ENCODE results near the gene RAPGEF5. TPM values are rescaled to one million over a fixed set of nuclear protein-coding genes. Genes with fewer than 3 reads are reported as not detected.

The RAPGEF5 gene
- total RNA-seq, 1 experiment from 2014 or later, result 0.84 TPM

DNA sequence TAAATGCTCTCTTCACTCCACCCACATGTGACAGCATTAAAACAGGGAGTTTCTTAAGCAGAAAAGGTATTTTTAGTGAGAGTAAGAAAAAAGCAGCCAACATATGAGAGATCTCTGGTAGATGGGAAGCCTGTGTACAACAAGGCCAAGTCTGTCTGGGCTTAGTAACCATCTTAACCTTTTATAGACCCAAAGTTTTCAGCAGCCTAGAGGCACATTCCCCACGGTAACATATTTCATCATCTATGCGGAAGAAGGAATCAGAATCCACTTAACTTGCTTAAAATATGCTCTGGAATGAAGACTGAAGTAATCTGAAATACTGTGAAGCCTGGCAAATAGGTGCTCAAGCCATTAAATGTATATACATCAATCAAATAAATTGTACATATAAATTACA lies 127.8 kb downstream of the RAPGEF5 start:
- DNase-seq (ENCODE audit: low read depth), result no peak

DNA sequence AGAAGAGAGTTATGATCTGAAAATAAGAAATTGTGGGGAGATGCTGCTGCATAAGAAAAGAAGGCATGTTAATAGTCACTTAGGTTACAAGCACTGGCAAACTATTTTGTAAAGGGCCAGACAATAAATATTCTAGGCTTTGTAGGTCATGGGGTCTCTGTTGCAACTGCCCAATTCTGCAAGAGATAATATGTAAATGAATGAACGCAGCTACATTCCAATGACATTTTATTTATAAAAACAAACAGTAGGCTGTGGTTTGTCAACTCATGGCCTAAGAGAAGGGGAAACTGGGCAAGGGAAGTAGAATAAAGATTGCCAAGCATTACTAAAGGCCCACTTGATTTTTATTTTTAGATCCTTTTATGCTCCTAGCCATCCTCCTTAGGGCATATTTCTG lies 133.1 kb downstream of the RAPGEF5 start:
- DNase-seq (ENCODE audit: low read depth), result no peak

GRCh38 chr7:22220941-22221340 lies 136.0 kb downstream of the RAPGEF5 start:
- no peak for DNase-seq (ENCODE audit: low read depth)

GRCh38 chr7:22219739-22220493 lies 137.0 kb downstream of the RAPGEF5 start:
- DNase-seq (ENCODE audit: low read depth), result peak; percentile 14

- DNase-seq (ENCODE audit: low read depth), result peak; percentile 13
Measured at GRCh38 chr7:22219036-22219435, 137.9 kb downstream of the RAPGEF5 start.

DNA sequence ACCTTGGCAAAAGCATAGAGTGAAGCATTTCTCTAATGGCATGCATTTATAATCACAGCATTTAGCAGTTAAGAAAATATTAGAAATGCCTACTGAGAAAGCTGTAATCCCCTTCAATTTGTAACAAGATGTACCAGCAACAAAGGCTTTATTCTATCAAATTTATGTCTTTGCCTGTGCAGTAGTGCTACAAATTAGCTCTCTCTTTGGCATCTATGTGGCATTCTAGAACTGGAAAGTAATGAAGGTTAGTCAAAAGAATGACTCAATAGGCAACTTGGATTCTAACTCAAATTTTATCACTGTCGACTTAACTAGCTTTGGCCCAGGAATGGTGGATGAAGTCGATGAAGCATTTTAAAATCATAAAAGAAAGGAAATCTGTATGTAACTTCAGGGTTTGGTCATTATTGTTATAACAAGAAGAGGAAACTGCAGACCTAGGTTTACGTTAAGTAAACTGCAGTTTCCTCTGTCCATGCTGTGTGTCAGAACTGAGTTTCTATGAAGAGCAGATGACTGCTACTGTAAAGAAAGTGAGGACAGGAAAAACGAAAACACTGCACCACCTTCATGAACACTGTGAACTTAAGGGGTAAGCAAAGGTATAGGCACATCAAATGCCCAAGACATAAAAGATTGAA lies 140.0 kb downstream of the RAPGEF5 start:
- DNase-seq (ENCODE audit: low read depth), result no peak

GRCh38 chr7:22216309-22216708 lies 140.6 kb downstream of the RAPGEF5 start:
- DNase-seq (ENCODE audit: low read depth), result no peak

DNA sequence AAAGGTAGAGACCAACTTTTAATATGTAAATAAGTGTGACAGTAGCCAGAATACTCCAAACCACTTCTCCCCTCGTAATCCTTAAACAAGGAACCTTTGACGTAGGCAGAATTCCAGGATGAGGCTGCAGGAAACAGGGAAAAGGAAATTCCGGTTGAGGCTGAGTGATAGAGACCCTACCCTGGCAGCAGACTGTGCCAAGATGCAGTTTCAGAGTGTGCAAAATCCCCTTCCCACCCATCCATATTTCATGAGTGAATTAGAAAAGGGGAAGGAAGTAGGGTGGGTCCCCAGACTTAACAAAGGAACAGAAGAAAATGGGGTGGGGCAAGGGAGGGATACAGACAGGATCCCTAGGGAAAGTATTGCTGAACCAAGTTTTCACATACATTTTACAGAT lies 143.0 kb downstream of the RAPGEF5 start:
- DNase-seq (ENCODE audit: low read depth), result no peak

DNA sequence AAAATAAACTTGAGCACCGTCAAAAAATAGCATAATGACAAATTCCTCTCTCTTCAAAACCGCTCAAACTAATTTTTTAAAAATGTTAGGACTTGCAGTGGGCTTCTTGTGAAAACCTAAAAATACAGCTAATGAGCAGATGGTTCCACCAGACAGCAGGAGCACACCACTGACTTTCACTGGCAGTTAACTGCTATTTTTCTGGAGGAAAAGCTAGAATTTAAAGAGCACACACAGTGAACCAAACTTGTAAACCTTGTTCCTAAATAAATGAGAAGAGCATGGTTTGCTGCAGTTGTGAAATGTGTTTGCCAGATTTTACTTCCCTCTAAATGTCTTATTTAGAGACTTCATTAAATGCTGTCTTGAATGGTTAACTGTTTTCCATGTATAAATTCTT lies 143.9 kb downstream of the RAPGEF5 start:
- no peak for DNase-seq (ENCODE audit: low read depth)

GRCh38 chr7:22210967-22211366 lies 146.0 kb downstream of the RAPGEF5 start:
- DNase-seq (ENCODE audit: low read depth), result no peak

DNA sequence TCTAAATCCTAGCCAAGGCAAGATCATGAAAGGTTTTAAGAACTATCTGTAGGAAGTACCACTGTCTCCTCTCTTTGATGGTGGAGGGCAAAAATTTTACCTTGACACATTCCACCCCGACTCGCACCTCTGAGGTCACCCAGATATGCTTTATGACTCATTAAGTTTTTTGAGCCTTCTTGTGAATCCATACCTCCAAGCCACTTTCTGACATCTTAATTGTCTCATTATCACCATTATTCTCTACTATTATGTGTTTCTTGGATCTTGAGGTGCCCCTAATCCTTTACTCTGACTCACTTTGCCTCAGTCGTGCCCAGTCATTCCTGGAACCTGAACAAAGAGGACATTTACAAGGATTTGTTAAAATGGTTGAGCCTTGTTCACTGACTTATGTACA lies 146.6 kb downstream of the RAPGEF5 start:
- peak; percentile 5 for DNase-seq (ENCODE audit: low read depth)

DNA sequence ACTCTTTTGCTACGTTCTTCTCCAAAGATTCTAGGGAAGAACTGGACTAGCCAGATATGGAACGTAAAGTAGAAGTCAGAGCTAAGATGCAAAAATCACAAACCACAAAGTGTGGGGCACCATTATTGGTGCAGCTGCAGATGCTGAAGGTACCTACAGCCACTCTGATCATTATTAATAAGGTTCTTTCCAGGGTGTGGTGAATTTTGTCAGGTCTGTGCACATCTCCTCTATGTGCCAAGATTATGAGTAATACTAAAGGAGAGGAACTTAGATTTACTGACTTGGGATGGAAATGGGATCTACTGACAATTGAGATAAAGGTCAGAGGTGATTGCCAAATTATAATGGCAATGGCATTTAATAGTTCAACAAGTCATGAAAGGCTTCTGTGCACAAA lies 148.2 kb downstream of the RAPGEF5 start:
- no peak for DNase-seq (ENCODE audit: low read depth)

GRCh38 chr7:22207724-22208225 lies 149.2 kb downstream of the RAPGEF5 start:
- DNase-seq (ENCODE audit: low read depth), result no peak

DNA sequence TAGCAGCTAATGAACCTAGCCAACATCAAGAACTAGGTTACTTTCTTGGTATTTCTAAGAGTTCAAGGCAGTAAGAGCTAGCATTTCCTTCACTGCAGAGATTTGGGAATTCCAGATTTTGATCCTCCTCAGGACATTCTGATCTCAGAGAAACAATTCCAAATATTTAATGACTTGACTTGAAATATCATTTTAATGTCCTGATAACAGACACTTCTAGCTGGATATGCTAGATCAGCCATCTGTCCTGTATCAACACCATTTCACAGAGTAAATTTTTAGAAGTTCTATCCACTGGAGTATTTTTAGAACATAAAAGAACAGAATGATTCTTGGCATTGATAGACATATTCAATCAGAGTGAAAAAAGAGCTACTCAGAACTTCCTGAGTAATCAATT lies 151.3 kb downstream of the RAPGEF5 start:
- DNase-seq (ENCODE audit: low read depth), result no peak

DNA sequence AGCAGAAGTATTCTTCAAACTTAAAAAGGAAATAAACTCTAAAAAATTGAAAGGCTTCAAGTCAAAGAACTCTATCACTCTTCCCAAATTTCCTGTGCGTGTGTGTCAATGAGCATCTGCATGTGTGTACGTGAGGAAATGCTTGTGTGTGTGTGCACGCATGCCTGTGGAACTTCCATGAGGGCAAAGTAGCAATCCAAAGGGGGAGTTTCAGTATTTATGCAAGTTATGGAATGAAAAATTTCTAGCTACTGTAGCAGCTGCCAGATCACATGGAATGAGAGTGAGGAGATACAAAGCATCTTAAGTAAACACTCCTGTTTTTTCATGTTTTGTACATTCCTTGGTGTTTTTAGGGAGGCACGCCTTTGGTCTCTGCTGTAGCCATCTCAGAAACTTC lies 152.6 kb downstream of the RAPGEF5 start:
- no peak for DNase-seq (ENCODE audit: low read depth)

- no peak for DNase-seq (ENCODE audit: low read depth)
Measured at GRCh38 chr7:22202141-22202540, 154.8 kb downstream of the RAPGEF5 start.

- no peak for DNase-seq (ENCODE audit: low read depth)
Measured at GRCh38 chr7:22201186-22201880, 155.6 kb downstream of the RAPGEF5 start.

DNA sequence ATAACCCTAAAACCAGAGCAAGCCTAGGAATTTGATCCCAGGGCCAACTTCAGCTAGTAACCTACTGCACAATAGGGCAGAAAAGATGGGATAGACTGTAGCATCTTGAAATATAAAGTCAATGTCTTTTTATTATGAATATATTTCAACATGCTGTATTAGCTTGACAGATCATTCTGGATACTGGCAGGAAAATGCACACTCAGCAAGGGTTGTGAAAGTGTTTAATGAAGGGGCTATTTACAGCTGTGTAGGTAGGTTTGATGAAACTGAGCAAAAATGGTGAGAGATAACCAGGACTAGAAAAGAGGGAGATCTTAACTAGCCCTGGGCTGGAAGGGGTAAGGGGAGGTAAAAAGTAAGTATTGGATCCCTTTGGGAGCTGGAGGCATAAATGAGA lies 156.2 kb downstream of the RAPGEF5 start:
- no peak for DNase-seq (ENCODE audit: low read depth)

- no peak for DNase-seq (ENCODE audit: low read depth)
Measured at GRCh38 chr7:22200238-22200637, 156.7 kb downstream of the RAPGEF5 start.

GRCh38 chr7:22197376-22197775 lies 159.6 kb downstream of the RAPGEF5 start:
- no peak for DNase-seq (ENCODE audit: low read depth)

DNA sequence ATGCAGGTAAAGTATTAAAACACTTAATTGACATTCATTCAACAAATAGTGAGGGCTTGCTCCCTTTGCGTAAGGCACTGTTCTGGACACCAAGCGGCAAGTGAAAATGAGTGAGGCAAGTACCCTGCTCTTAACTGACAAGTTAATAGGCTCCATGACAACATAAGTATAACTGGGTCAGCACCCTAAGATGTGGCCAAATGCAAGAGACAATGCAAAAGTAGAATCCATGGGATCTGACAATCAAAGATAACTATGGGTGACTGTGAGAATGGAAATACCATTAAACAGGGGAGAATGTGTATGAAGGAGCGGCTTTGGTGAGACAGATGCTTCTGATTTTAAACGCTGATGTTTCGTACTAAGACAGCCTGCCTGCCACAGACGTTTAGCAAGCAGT lies 160.5 kb downstream of the RAPGEF5 start:
- no peak for DNase-seq (ENCODE audit: low read depth)

DNA sequence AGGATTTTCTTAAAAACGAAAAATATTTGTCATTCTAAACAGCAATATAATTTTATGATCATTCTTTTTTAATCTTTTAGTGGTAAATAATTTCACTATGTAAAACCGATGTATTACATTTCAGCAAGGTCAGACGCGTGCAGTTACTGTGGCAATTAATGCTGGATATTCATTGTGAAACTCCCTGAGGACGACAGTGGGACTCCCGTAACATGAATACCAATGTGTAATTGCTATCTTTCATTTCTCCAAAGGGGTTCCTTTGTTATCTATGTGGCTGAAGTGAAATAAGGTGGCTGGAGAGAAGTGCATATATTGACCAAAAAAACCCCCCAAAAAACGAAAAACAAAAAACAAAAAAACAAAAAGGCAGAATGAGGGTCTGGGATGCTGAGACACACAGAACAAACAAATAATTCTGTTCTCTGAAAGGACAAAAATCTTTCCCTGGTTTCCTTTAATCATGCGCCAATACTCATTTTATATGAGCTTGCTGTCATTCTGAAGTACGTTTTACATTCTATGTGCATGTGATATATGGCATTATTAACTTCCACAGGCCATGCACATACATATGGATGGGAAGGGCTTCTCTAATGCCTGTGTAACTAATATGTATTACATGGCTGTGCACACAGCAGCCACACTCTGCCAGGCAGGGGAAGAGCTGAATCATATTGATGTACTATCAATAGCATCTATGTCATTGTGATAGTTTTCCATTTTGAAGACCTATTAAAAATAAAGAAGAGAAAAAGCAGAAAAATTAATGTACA lies 161.4 kb downstream of the RAPGEF5 start:
- no peak for DNase-seq (ENCODE audit: low read depth)
